Lower leg skin (tissue), 3 donors: ENCODE data around the gene MOCS1.

Experiments
- CTCF ChIP-seq, 3 donors: fragments of 450-650 bp; IDR thresholded peaks; one replicate each; pipeline ENCODE4 v1.5.1; 2016; ENCODE audit warnings: antibody characterized with exemption in 3 of 3, mild to moderate bottlenecking in 3 of 3, moderate library complexity in 2 of 3
- POLR2A ChIP-seq, 2 donors: fragments of 450-650 bp; IDR thresholded peaks; one replicate each; pipeline ENCODE4 v1.6.1; 2016 to 2017; ENCODE audit warnings: antibody characterized with exemption in 2 of 2, mild to moderate bottlenecking in 1 of 2, moderate library complexity in 1 of 2

GRCh38 chr6:39926668-39927067, 7.6 kb downstream of the MOCS1 start:
- TF ChIP-seq CTCF (IDR thresholded peaks at IDR 0.05) (no peak), POLR2A (IDR thresholded peaks at IDR 0.05) (no peak)
